ENCODE results near the gene DHRS1. TPM values are rescaled to one million over a fixed set of nuclear protein-coding genes. Genes with fewer than 3 reads are reported as not detected.

The DHRS1 gene
- total RNA-seq, 1 experiment from 2014 or later: 8.9 TPM

GRCh38 chr14:24280797-24281460 is 18.7 kb downstream of the DHRS1 start:
- ChIA-PET CTCF (no interaction called here), POLR2A (no interaction called here)
- no TSS peak for BruUV-seq (replicated peaks)
- in situ Hi-C loops (cut with HindIII; ENCODE audit: low pct_unique_long_range_greater_than_20kb, low sequenced_read_pairs) (no loop called here), intact Hi-C loops (cut with micrococcal nuclease; ENCODE audit: unreplicated experiment) (no loop called here)
- Histone ChIP-seq H3K36me3 (ENCODE audit: control insufficient read depth, insufficient read depth, low read length) (no peaks in the 10 kb centered on the region), H3K4me3 (ENCODE audit: low read depth in 2 of 2, low read length in 2 of 2) (no peak overlapping the region), H3K9me3 (ENCODE audit: control insufficient read depth, insufficient read depth, low read depth, low read length) (no peaks in the 10 kb centered on the region), H3K27me3 (ENCODE audit: control insufficient read depth, insufficient read depth, low read length) (no peaks in the 10 kb centered on the region), H3K4me1 (ENCODE audit: control insufficient read depth, insufficient read depth, low read length) (no peaks in the 10 kb centered on the region), H3K27ac (ENCODE audit: low read length) (no peak overlapping the region)
- no peak for TF ChIP-seq POLR2AphosphoS5 (IDR thresholded peaks at IDR 0.05; ENCODE audit: low read depth, low read length)
- TF ChIP-seq SIN3A (IDR thresholded peaks at IDR 0.05; ENCODE audit: borderline replicate concordance, insufficient read depth, low read depth, low read length): no peak
- no peak for TF ChIP-seq TCF7L2 (IDR thresholded peaks at IDR 0.05; ENCODE audit: low read depth, low read length)
- TF ChIP-seq, protein P1, sequence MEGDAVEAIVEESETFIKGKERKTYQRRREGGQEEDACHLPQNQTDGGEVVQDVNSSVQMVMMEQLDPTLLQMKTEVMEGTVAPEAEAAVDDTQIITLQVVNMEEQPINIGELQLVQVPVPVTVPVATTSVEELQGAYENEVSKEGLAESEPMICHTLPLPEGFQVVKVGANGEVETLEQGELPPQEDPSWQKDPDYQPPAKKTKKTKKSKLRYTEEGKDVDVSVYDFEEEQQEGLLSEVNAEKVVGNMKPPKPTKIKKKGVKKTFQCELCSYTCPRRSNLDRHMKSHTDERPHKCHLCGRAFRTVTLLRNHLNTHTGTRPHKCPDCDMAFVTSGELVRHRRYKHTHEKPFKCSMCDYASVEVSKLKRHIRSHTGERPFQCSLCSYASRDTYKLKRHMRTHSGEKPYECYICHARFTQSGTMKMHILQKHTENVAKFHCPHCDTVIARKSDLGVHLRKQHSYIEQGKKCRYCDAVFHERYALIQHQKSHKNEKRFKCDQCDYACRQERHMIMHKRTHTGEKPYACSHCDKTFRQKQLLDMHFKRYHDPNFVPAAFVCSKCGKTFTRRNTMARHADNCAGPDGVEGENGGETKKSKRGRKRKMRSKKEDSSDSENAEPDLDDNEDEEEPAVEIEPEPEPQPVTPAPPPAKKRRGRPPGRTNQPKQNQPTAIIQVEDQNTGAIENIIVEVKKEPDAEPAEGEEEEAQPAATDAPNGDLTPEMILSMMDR (IDR thresholded peaks at IDR 0.05): no peak
- no peak for TF ChIP-seq REST (IDR thresholded peaks at IDR 0.05; ENCODE audit: insufficient read depth in 1 of 2, low read depth in 2 of 2, low read length in 1 of 2)
- DNase-seq (ENCODE audit: low read depth, low spot score) (no peak), ATAC-seq (no peak)

- Histone ChIP-seq H3K4me1 (ENCODE audit: control insufficient read depth, insufficient read depth, low read length) (no peaks in the 10 kb centered on the region), H3K9me3 (ENCODE audit: control insufficient read depth, insufficient read depth, low read depth, low read length) (no peaks in the 10 kb centered on the region), H3K4me3 (ENCODE audit: low read depth in 2 of 2, low read length in 2 of 2) (no peak overlapping the region), H3K36me3 (ENCODE audit: control insufficient read depth, insufficient read depth, low read length) (no peaks in the 10 kb centered on the region), H3K27me3 (ENCODE audit: control insufficient read depth, insufficient read depth, low read length) (no peaks in the 10 kb centered on the region), H3K27ac (ENCODE audit: low read length) (no peak overlapping the region)
- in situ Hi-C loops (cut with HindIII; ENCODE audit: low pct_unique_long_range_greater_than_20kb, low sequenced_read_pairs) (no loop called here), intact Hi-C loops (cut with micrococcal nuclease; ENCODE audit: unreplicated experiment) (no loop called here)
- DNase-seq (ENCODE audit: low read depth, low spot score): no peak
- ChIA-PET CTCF (no interaction called here), POLR2A (interaction anchor here (0.5 kb wide), 1 partner anchor 638 kb away, joined by 3 read pairs; no protein-coding TSS in a partner anchor)
- no TSS peak for BruUV-seq (replicated peaks)
- no peak for ATAC-seq
- no peak for TF ChIP-seq REST (IDR thresholded peaks at IDR 0.05; ENCODE audit: insufficient read depth in 1 of 2, low read depth in 2 of 2, low read length in 1 of 2)
- TF ChIP-seq POLR2AphosphoS5 (IDR thresholded peaks at IDR 0.05; ENCODE audit: low read depth, low read length): no peak
- TF ChIP-seq TCF7L2 (IDR thresholded peaks at IDR 0.05; ENCODE audit: low read depth, low read length): no peak
- no peak for TF ChIP-seq SIN3A (IDR thresholded peaks at IDR 0.05; ENCODE audit: borderline replicate concordance, insufficient read depth, low read depth, low read length)
- TF ChIP-seq, protein P1 (IDR thresholded peaks at IDR 0.05): no peak
Measured at GRCh38 chr14:24279301-24280186, 20.0 kb downstream of the DHRS1 start.

All from Panc1 (cell line).